DOHH2 (cell line): ENCODE results near the gene DOCK1.

Experiments used
- H3F3A ChIP-seq: fragments of 200-600 bp; sonication (generic), shearing (Covaris generic); 2 replicates; pipeline ENCODE4 v1.6.0; 2016; ENCODE audit warnings: antibody characterized with exemption, mild to moderate bottlenecking; ENCODE audit not compliant: control insufficient read depth, insufficient read depth
- H3K27ac ChIP-seq: fragments of 200-600 bp; sonication (generic); 2 replicates; pipeline ENCODE4 v1.5.1; 2014; ENCODE audit warnings: low read depth, mild to moderate bottlenecking, low read length, moderate library complexity
- H3K27me3 ChIP-seq: fragments of 200-600 bp; sonication (generic); 2 replicates; pipeline ENCODE4 v1.6.1; 2014; ENCODE audit warnings: mild to moderate bottlenecking, low read length, mixed read lengths; ENCODE audit not compliant: control insufficient read depth
- H3K36me3 ChIP-seq: fragments of 200-600 bp; sonication (generic); 2 replicates; pipeline ENCODE4 v1.6.1; 2014; ENCODE audit warnings: mild to moderate bottlenecking, low read length, moderate library complexity, mixed read lengths; ENCODE audit not compliant: control insufficient read depth
- H3K4me1 ChIP-seq: fragments of 200-600 bp; sonication (generic); 2 replicates; pipeline ENCODE4 v1.6.1; 2014; ENCODE audit warnings: mild to moderate bottlenecking, low read length, mixed read lengths; ENCODE audit not compliant: control insufficient read depth
- H3K4me2 ChIP-seq: fragments of 200-600 bp; sonication (generic); 2 replicates; pipeline ENCODE4 v1.6.0; 2014; ENCODE audit warnings: mild to moderate bottlenecking, low read length, moderate library complexity
- H3K4me3 ChIP-seq: fragments of 200-600 bp; sonication (generic); 2 replicates; pipeline ENCODE4 v1.5.1; 2014; ENCODE audit warnings: mild to moderate bottlenecking, low read length, mixed read lengths
- H3K79me2 ChIP-seq: fragments of 200-600 bp; sonication (generic); 2 replicates; pipeline ENCODE4 v1.6.1; 2014; ENCODE audit warnings: mild to moderate bottlenecking, low read length, mixed read lengths; ENCODE audit not compliant: control insufficient read depth
- H3K9me2 ChIP-seq: fragments of 200-600 bp; sonication (generic); replicated peaks from 2 replicates; pipeline ENCODE4 v1.6.1; 2014; ENCODE audit warnings: mild to moderate bottlenecking, low read length, mixed read lengths; ENCODE audit not compliant: control insufficient read depth
- H3K9me3 ChIP-seq: fragments of 200-600 bp; sonication (generic); 2 replicates; pipeline ENCODE4 v1.6.1; 2014; ENCODE audit warnings: antibody characterized with exemption, low read length, mixed read lengths; ENCODE audit not compliant: control insufficient read depth, insufficient read depth
- H4K20me1 ChIP-seq: fragments of 200-600 bp; sonication (generic); 2 replicates; pipeline ENCODE4 v1.6.0; 2014; ENCODE audit warnings: low read depth, mild to moderate bottlenecking, antibody characterized with exemption, low read length, moderate library complexity; ENCODE audit not compliant: control insufficient read depth, insufficient read depth
- EZH2phosphoT487 ChIP-seq: fragments of 200-600 bp; sonication (generic); IDR thresholded peaks from 2 replicates; pipeline ENCODE4 v1.6.1; 2017; ENCODE audit warnings: borderline replicate concordance, mild to moderate bottlenecking, antibody characterized with exemption, low read length, moderate library complexity, mixed read lengths
- TF ChIP-seq, protein P1 (sequence below): fragments of 200-600 bp; sonication (generic); IDR thresholded peaks from one replicate; pipeline ENCODE4 v1.5.1; 2014; ENCODE audit warnings: antibody characterized with exemption, mild to moderate bottlenecking, low read depth, low read length; ENCODE audit not compliant: poor library complexity, severe bottlenecking

The DOCK1 gene

DNA sequence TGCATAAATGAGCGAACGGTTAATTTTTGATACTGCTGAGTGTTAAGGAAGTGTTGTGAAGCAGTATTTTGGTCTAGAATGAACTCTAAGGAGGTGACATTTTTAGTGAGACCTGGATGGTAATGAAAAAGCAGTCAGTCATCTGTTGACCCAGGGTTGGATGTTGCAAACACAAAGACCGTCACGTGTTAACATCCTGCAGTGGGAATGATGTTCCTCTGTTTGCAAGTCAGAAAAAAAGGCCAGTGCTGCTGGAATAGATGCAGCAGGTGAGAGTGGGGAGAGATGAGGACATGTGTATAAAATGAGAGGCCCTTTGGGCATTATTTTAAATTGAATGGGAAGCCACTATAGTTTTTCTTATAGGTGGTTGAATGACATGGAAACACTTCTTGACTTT lies 251.9 kb downstream of the DOCK1 start:
- H3K27ac ChIP-seq: no peak overlapping the region
- no peak for TF ChIP-seq EZH2phosphoT487
- TF ChIP-seq, protein P1, sequence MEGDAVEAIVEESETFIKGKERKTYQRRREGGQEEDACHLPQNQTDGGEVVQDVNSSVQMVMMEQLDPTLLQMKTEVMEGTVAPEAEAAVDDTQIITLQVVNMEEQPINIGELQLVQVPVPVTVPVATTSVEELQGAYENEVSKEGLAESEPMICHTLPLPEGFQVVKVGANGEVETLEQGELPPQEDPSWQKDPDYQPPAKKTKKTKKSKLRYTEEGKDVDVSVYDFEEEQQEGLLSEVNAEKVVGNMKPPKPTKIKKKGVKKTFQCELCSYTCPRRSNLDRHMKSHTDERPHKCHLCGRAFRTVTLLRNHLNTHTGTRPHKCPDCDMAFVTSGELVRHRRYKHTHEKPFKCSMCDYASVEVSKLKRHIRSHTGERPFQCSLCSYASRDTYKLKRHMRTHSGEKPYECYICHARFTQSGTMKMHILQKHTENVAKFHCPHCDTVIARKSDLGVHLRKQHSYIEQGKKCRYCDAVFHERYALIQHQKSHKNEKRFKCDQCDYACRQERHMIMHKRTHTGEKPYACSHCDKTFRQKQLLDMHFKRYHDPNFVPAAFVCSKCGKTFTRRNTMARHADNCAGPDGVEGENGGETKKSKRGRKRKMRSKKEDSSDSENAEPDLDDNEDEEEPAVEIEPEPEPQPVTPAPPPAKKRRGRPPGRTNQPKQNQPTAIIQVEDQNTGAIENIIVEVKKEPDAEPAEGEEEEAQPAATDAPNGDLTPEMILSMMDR: no peak

GRCh38 chr10:127157506-127158200 lies 252.4 kb downstream of the DOCK1 start:
- no peaks in the 10 kb centered on the region for H4K20me1 ChIP-seq
- H3K4me1 ChIP-seq: no peaks in the 10 kb centered on the region
- H3K36me3 ChIP-seq: no peaks in the 10 kb centered on the region
- TF ChIP-seq, protein P1: no peak
- TF ChIP-seq EZH2phosphoT487: no peak
- no peaks in the 10 kb centered on the region for H3K27me3 ChIP-seq
- no peaks in the 10 kb centered on the region for H3K79me2 ChIP-seq
- H3K4me2 ChIP-seq: no peak overlapping the region
- no peaks in the 10 kb centered on the region for H3F3A ChIP-seq
- H3K9me2 ChIP-seq: no peaks in the 10 kb centered on the region
- no peak overlapping the region for H3K4me3 ChIP-seq
- no peaks in the 10 kb centered on the region for H3K9me3 ChIP-seq
- no peak overlapping the region for H3K27ac ChIP-seq

More for the DNA sequence above, 251.9 kb downstream of the DOCK1 start:
- Histone ChIP-seq H3K4me3 (no peak overlapping the region), H3K27me3 (no peaks in the 10 kb centered on the region), H3K79me2 (no peaks in the 10 kb centered on the region), H3F3A (no peaks in the 10 kb centered on the region), H3K36me3 (no peaks in the 10 kb centered on the region), H3K4me2 (no peak overlapping the region), H3K4me1 (no peaks in the 10 kb centered on the region), H4K20me1 (no peaks in the 10 kb centered on the region), H3K9me3 (no peaks in the 10 kb centered on the region), H3K9me2 (no peaks in the 10 kb centered on the region)

DNA sequence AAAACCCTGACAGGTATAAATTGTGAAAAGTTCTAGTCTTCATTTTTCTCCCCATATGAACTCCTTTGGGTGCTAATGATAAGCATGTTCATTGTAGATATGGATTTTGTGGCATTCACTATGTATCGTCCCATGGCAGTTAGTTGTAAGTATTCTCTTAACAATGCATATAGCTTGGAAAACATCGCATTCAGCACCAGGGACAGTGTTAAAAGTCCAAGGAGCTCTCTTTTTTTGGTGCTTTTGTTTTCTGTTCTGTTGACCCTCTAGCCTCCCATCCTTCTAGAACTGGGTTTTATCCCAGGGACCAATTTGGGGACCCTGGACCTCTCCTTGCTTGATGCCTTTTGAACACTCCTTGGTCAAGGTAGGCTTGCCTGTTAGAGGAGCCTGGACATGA lies 253.4 kb downstream of the DOCK1 start:
- TF ChIP-seq, protein P1: no peak
- no peak for TF ChIP-seq EZH2phosphoT487
- H3K27me3 ChIP-seq: no peaks in the 10 kb centered on the region
- no peaks in the 10 kb centered on the region for H3K4me1 ChIP-seq
- H3K4me3 ChIP-seq: no peak overlapping the region
- H4K20me1 ChIP-seq: no peaks in the 10 kb centered on the region
- no peaks in the 10 kb centered on the region for H3K9me3 ChIP-seq
- no peaks in the 10 kb centered on the region for H3K79me2 ChIP-seq
- H3F3A ChIP-seq: no peaks in the 10 kb centered on the region
- no peaks in the 10 kb centered on the region for H3K36me3 ChIP-seq
- no peak overlapping the region for H3K4me2 ChIP-seq
- no peak overlapping the region for H3K27ac ChIP-seq
- H3K9me2 ChIP-seq: no peaks in the 10 kb centered on the region
